Measurements from ENCODE around the gene NPC1. TPM values are rescaled to one million over a fixed set of nuclear protein-coding genes. Genes with fewer than 3 reads are reported as not detected.

NPC1 gene
- total RNA-seq, 3 donors from 2014 or later, result 35.5 to 51.0 (median 41.2) TPM

DNA sequence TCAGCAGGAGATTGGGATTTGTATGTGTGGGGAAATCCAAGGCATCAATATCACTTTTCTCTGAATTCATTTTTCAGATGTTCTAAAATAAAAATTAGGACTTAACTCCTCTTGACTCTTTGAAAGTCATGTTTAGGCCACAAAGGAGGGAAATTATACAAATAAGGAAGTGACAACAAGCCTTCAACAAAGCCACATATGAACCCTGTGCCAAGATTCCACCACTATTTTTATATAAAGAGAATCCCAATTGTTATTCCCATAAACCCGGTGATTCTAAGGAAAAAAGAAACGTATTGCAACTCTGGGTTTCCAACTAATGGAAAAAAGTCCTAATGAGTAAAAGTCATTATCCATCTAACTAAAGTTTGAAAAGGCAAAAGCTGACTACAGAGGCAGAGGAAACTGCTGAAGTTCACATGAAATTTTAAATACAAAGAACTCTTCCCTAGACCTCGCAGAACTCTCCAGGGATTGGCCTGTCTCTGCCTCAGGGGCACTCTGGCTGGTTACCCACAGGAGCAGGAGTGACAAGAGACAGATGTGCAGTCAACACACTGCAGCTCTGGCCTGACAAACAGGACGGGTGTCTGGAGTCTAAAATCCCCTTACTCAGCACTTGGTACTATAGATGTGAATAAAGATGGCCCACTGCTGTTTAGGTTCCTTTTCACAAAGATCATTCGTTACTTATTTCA lies 11.5 kb downstream of the NPC1 start:
- H3K36me3 ChIP-seq (ENCODE audit: low read depth), result no peaks in the 10 kb centered on the region
- no peak for ATAC-seq

DNA sequence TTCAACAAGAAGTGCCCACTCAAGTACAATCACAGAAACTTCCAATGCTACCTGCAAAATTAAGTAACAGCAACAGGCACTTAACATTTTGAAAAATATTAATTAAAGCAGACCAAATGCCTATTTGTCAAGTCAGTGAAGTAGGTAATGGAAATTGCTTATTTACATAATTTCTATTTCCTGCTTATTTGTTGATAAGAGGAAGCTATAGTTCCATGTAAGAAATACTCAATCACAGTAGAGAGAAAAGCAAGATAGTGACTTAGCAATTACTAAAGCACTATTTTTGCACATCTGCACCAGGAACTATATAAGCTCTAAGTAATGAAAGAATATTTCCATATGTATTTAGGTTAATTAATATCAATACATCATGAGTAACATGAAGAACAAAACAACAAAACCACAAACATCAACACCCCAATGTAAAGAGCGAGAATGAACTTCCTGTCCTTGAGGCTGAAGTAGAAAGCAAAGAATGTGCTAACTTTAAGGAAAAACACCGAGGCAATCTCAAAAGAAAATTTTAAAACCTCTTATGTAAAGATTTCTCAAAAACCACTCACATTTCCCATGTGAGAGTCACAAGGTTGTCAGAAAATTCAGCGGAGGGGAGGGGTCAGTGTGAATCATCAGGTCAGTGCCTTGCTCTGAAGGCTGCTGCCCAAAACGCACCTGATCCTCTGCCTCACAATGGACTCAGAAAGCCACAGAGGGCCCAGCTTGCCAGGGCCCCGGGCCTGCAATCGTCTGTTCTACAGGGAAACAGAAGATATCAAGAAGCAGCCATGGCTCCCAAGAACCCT lies 12.5 kb downstream of the NPC1 start:
- TF ChIP-seq, protein P1, sequence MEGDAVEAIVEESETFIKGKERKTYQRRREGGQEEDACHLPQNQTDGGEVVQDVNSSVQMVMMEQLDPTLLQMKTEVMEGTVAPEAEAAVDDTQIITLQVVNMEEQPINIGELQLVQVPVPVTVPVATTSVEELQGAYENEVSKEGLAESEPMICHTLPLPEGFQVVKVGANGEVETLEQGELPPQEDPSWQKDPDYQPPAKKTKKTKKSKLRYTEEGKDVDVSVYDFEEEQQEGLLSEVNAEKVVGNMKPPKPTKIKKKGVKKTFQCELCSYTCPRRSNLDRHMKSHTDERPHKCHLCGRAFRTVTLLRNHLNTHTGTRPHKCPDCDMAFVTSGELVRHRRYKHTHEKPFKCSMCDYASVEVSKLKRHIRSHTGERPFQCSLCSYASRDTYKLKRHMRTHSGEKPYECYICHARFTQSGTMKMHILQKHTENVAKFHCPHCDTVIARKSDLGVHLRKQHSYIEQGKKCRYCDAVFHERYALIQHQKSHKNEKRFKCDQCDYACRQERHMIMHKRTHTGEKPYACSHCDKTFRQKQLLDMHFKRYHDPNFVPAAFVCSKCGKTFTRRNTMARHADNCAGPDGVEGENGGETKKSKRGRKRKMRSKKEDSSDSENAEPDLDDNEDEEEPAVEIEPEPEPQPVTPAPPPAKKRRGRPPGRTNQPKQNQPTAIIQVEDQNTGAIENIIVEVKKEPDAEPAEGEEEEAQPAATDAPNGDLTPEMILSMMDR (IDR thresholded peaks at IDR 0.05), result no peak
- H3K36me3 ChIP-seq (ENCODE audit: low read depth), result no peaks in the 10 kb centered on the region
- H3K4me1 ChIP-seq (ENCODE audit: low read depth), result peaks cover 4% of the 10 kb centered on the region
- no peak overlapping the region for H3K4me3 ChIP-seq
- intact Hi-C loops (cut with DNase I, micrococcal nuclease), result no loop called here
- ATAC-seq (peak; percentile 46), DNase-seq (no peak)
- no peaks in the 10 kb centered on the region for H3K9me3 ChIP-seq

More for the DNA sequence above, 11.5 kb downstream of the NPC1 start:
- TF ChIP-seq, protein P1 (IDR thresholded peaks at IDR 0.05), result no peak
- H3K4me1 ChIP-seq (ENCODE audit: low read depth), result peaks cover 4% of the 10 kb centered on the region
- intact Hi-C loops (cut with DNase I, micrococcal nuclease), result no loop called here
- no peak overlapping the region for H3K4me3 ChIP-seq
- no peaks in the 10 kb centered on the region for H3K9me3 ChIP-seq
- no peak for DNase-seq

DNA sequence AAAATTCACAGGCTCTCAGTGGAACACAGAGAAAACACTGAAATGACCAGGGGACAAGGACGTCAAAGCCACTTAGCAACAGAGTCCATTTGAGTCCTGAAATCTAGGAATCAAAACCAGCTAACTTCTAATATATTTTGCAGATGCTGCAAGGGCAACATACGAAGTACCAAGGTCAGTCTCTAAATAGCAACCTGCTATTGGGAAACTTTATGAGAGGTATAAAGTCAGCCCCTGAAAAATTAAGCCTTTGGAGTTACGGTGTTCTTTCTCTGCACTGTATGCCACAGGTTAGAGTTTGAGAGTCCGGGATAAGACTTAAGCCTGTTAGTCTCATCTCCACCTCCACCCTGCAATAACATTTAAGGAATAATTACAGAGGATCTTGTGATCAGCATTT lies 13.3 kb downstream of the NPC1 start:
- no peak for ATAC-seq
- TF ChIP-seq, protein P1 (IDR thresholded peaks at IDR 0.05), result no peak
- H3K36me3 ChIP-seq (ENCODE audit: low read depth), result no peaks in the 10 kb centered on the region

DNA sequence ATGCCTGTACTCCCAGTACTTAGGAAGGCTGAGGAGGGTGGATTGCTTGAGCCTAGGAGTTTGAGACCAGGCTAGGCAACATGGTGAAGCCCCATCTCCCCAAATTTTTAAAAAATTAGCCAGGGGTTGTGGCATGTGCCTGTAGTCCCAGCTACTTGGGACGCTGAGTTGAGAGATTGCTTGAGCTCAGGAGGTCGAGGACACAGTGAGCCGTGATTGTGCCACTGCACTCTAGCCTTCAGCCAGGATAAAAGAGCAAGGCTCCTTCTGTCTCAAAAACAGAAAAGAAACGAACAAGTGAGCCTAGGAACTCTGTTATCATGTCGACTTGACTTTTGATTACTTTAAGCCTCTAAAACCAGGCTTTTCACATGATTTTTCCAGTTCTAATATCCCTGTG lies 13.7 kb downstream of the NPC1 start:
- Histone ChIP-seq H3K4me3 (no peak overlapping the region), H3K36me3 (ENCODE audit: low read depth) (no peaks in the 10 kb centered on the region), H3K9me3 (no peaks in the 10 kb centered on the region), H3K4me1 (ENCODE audit: low read depth) (peaks cover 4% of the 10 kb centered on the region)
- ATAC-seq (no peak), DNase-seq (no peak)
- TF ChIP-seq, protein P1 (IDR thresholded peaks at IDR 0.05), result no peak
- intact Hi-C loops (cut with DNase I, micrococcal nuclease), result no loop called here

More for the DNA sequence above, 13.3 kb downstream of the NPC1 start:
- intact Hi-C loops (cut with DNase I, micrococcal nuclease), result no loop called here
- DNase-seq, result no peak
- Histone ChIP-seq H3K4me3 (no peak overlapping the region), H3K9me3 (no peaks in the 10 kb centered on the region), H3K4me1 (ENCODE audit: low read depth) (peaks cover 4% of the 10 kb centered on the region)

DNA sequence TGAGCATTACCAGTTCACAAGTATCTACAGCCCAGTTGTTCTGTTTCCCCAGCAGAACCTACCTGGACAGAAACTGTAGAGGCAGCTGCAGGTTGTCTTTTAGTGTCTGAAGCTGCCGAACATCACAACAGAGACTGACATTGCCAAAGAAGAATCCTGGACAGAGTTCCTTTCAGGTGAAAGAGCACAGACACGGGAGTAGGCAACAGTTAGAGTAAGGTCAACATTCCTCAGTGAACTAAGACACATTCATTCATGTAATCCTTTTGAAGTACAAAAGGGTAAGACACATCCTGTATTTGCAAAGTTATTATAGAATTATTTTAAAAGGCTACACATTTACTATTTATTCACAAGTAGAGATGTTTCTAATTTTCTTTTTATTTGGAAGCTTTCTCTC lies 14.3 kb downstream of the NPC1 start:
- peaks cover 4% of the 10 kb centered on the region for H3K4me1 ChIP-seq (ENCODE audit: low read depth)
- no peaks in the 10 kb centered on the region for H3K9me3 ChIP-seq
- intact Hi-C loops (cut with DNase I, micrococcal nuclease), result no loop called here
- H3K4me3 ChIP-seq, result no peak overlapping the region
- H3K36me3 ChIP-seq (ENCODE audit: low read depth), result no peaks in the 10 kb centered on the region
- TF ChIP-seq, protein P1 (IDR thresholded peaks at IDR 0.05), result no peak
- ATAC-seq (no peak), DNase-seq (no peak)

All from mucosa of descending colon (tissue), 3 donors.